ENCODE results near the gene DIMT1. TPM values are rescaled to one million over a fixed set of nuclear protein-coding genes. Genes with fewer than 3 reads are reported as not detected.

DIMT1 gene
- total RNA-seq, 2 donors from 2014 or later = 28.8 to 29.2 TPM

DNA sequence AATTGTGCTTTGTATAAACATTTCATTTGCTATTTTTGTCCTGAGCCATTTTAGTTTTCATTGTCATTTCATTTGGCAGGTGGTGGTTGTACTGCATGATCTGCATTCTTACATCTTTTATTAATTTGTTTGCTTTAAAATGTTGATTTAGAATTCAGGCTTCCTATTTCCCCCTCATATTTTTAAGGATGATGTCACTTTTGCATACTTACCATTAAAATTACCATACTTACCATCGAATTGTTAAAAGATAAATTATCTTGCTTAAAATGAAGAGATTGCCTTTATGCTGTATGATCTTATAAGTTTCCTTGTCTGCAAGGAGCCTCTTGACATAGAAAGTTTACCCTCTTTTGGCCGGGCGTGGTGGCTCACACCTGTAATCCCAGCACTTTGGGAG lies 31.1 kb downstream of the DIMT1 start:
- H3K36me3 ChIP-seq = peaks cover 12% of the 10 kb centered on the region
- DNase-seq (ENCODE audit: low spot score) = no peak
- no peak overlapping the region for H3K27ac ChIP-seq

DNA sequence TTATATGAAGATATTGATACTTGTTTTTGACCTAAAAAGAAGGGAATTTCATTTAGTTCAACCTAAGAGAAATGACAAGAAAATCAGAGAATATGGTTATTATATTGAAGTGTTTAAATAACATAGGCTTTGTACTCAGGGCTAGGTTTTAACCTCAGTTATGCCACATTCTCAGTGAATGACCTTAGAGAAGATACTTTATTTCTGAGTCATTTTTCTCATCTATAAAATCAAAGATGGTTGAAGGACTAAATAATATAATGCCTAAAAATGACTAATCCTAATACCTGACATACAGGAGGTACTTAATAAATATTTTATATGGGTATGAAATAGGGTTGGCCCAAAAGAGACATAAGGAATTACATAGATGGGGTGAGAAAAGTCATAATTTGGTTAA lies 32.3 kb downstream of the DIMT1 start:
- no peak for ATAC-seq (ENCODE audit: insufficient number of reproducible peaks, low FRiP score, low read depth)
- no peak for DNase-seq (ENCODE audit: low spot score)
- H3K27me3 ChIP-seq (replicated peaks; ENCODE audit: insufficient read depth) = no peaks in the 10 kb centered on the region
- peaks cover 12% of the 10 kb centered on the region for H3K36me3 ChIP-seq
- H3K9me3 ChIP-seq = no peaks in the 10 kb centered on the region
- H3K4me1 ChIP-seq (ENCODE audit: control insufficient read depth in 1 of 2, low read depth in 2 of 2) = no peaks in the 10 kb centered on the region
- H3K27ac ChIP-seq = no peak overlapping the region
- H3K4me3 ChIP-seq = no peak overlapping the region
- TF ChIP-seq, protein P1, sequence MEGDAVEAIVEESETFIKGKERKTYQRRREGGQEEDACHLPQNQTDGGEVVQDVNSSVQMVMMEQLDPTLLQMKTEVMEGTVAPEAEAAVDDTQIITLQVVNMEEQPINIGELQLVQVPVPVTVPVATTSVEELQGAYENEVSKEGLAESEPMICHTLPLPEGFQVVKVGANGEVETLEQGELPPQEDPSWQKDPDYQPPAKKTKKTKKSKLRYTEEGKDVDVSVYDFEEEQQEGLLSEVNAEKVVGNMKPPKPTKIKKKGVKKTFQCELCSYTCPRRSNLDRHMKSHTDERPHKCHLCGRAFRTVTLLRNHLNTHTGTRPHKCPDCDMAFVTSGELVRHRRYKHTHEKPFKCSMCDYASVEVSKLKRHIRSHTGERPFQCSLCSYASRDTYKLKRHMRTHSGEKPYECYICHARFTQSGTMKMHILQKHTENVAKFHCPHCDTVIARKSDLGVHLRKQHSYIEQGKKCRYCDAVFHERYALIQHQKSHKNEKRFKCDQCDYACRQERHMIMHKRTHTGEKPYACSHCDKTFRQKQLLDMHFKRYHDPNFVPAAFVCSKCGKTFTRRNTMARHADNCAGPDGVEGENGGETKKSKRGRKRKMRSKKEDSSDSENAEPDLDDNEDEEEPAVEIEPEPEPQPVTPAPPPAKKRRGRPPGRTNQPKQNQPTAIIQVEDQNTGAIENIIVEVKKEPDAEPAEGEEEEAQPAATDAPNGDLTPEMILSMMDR (IDR thresholded peaks at IDR 0.05) = no peak

More for the DNA sequence above, 31.1 kb downstream of the DIMT1 start:
- no peaks in the 10 kb centered on the region for H3K9me3 ChIP-seq
- H3K4me3 ChIP-seq = no peak overlapping the region
- no peaks in the 10 kb centered on the region for H3K27me3 ChIP-seq (replicated peaks; ENCODE audit: insufficient read depth)
- TF ChIP-seq, protein P1 (IDR thresholded peaks at IDR 0.05) = no peak
- ATAC-seq (ENCODE audit: insufficient number of reproducible peaks, low FRiP score, low read depth) = no peak
- H3K4me1 ChIP-seq (ENCODE audit: control insufficient read depth in 1 of 2, low read depth in 2 of 2) = no peaks in the 10 kb centered on the region

DNA sequence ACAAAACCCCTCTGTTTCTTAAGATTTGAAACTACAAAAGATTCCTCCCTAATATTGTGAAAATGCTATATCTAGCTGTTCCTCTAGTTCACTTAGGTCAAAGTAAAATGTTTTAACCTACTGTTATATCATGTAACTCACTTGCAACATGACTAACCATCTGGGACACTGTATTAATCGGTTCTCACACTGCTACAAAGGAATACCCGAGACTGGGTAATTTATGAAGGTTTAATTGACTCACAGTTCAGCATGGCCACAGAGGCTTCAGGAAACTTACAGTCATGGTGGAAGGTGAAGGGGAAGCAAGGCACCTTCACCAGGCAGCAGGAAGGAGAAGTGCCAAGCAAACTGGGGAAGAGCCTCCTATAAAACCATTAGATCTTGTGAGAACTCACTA lies 34.7 kb downstream of the DIMT1 start:
- TF ChIP-seq, protein P1 (IDR thresholded peaks at IDR 0.05) = no peak
- Histone ChIP-seq H3K27ac (no peak overlapping the region), H3K36me3 (peaks cover 13% of the 10 kb centered on the region)

DNA sequence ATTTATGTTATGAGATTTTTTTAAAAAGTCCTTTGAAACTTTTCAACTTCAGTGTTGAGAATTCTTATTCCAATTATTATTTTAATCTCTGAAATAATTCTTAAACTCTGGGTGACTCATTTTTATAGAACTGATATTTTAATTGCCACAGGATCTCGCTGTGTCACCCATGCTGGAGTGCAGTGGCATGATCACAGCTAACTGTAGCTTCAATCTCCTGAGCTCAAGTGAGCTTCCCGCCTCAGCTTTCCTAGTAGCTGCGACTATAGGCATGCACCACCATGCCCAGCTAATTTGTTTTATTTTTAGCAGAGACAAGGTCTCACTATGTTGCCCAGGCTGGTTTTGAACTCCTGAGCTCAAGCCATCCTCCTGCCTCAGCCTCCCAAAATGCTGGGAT lies 41.0 kb downstream of the DIMT1 start:
- no peak overlapping the region for H3K4me3 ChIP-seq
- H3K27ac ChIP-seq = no peak overlapping the region
- DNase-seq (ENCODE audit: low spot score) = no peak
- H3K9me3 ChIP-seq = no peaks in the 10 kb centered on the region
- H3K27me3 ChIP-seq (replicated peaks; ENCODE audit: insufficient read depth) = no peaks in the 10 kb centered on the region
- TF ChIP-seq, protein P1 (IDR thresholded peaks at IDR 0.05) = no peak
- no peaks in the 10 kb centered on the region for H3K4me1 ChIP-seq (ENCODE audit: control insufficient read depth in 1 of 2, low read depth in 2 of 2)
- peaks cover 21% of the 10 kb centered on the region for H3K36me3 ChIP-seq
- no peak for ATAC-seq (ENCODE audit: insufficient number of reproducible peaks, low FRiP score, low read depth)

More for the DNA sequence above, 34.7 kb downstream of the DIMT1 start:
- DNase-seq (ENCODE audit: low spot score) = no peak
- Histone ChIP-seq H3K4me1 (ENCODE audit: control insufficient read depth in 1 of 2, low read depth in 2 of 2) (no peaks in the 10 kb centered on the region), H3K9me3 (no peaks in the 10 kb centered on the region), H3K27me3 (replicated peaks; ENCODE audit: insufficient read depth) (no peaks in the 10 kb centered on the region), H3K4me3 (no peak overlapping the region)
- ATAC-seq (ENCODE audit: insufficient number of reproducible peaks, low FRiP score, low read depth) = no peak

DNA sequence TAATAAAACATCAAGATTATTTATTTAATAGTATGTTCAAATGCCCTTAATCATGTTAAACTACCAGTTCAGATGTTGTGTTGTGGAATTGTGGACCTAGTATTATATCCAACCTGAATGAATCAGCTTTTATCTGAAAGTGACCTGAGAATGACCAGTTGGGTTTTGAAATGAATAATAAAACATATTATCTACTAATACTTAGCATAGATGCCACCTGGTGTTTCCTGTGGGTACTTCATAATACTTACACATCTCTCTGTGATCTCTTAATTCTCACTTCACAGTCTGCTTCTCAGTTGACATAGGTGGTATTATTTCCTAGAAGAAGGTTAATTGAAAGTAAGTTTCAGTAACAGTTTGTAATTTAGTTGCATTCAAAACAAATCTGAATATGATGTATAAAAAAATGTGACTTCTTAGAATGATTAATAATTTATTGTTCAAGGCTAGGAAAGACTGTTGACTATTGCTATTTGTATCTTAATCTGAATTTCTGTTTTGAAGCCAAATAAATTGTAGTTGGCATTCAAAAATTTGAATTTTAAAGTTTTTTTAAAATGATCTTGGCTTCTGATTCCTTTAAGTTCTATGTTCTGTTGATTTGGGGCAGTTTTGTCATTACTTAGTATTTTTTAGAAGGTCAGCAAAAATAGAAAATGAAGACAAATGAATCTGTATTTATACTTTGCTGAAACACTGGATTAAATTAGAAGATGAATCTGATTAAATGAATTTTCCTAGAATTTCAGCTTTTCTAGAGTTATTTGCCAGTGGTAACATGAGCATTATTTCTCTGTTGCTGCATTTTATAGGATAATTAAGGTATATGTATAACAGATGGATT lies 49.5 kb downstream of the DIMT1 start:
- H3K27ac ChIP-seq = no peak overlapping the region
- no peak overlapping the region for H3K4me3 ChIP-seq
- DNase-seq (ENCODE audit: low spot score) = no peak
- no peaks in the 10 kb centered on the region for H3K9me3 ChIP-seq
- H3K4me1 ChIP-seq (ENCODE audit: control insufficient read depth in 1 of 2, low read depth in 2 of 2) = no peaks in the 10 kb centered on the region
- peaks cover 14% of the 10 kb centered on the region for H3K36me3 ChIP-seq
- no peaks in the 10 kb centered on the region for H3K27me3 ChIP-seq (replicated peaks; ENCODE audit: insufficient read depth)
- TF ChIP-seq, protein P1 (IDR thresholded peaks at IDR 0.05) = peak; percentile 61
- no peak for ATAC-seq (ENCODE audit: insufficient number of reproducible peaks, low FRiP score, low read depth)
